ENCODE data around the gene NOL8.

DNA sequence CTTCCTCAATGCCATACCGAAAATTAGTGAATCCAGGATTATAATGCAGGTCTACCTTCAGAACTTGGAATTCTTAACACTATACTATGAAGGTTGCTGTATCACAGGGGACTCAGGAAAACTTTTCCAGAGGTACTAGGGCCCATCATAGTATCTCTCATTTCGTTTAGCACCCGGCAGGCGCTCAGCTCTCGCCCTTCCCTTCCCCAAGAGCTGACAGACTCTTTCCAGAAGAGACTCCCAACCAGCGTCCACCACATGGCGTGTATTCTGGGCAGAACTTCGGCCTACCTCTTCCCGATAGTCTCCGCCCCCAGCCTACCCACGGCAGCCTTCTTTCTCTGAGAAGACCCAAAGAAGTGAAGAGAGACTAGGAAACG, 271 bp downstream of the NOL8 start:
- TF ChIP-seq LEF1 (IDR thresholded peaks at IDR 0.05; ENCODE audit: borderline replicate concordance) (no peak), BHLHE40 (IDR thresholded peaks at IDR 0.05; ENCODE audit: borderline replicate concordance) (no peak), SUZ12 (IDR thresholded peaks at IDR 0.05) (no peak), NFRKB (IDR thresholded peaks at IDR 0.05) (no peak), HDGF (IDR thresholded peaks at IDR 0.05; ENCODE audit: borderline replicate concordance) (no peak), ARNT (IDR thresholded peaks at IDR 0.05) (no peak), ELF4 (IDR thresholded peaks at IDR 0.05) (no peak), ZNF384 (IDR thresholded peaks at IDR 0.05) (no peak)
